SU-DHL-6 (cell line): ENCODE data around the gene RANBP9.

Experiments used
- EZH2phosphoT487 ChIP-seq: fragments of 200-600 bp; sonication (generic), shearing (Covaris generic); conservative IDR thresholded peaks from 2 replicates; pipeline ENCODE4 v1.6.1; 2018; ENCODE audit warnings: mild to moderate bottlenecking, antibody characterized with exemption, low read length, moderate library complexity, mixed read lengths
- TF ChIP-seq, protein P1 (sequence below): fragments of 200-600 bp; sonication (generic); IDR thresholded peaks from one replicate; pipeline ENCODE4 v1.5.1; 2017; ENCODE audit warnings: antibody characterized with exemption, mild to moderate bottlenecking, low read length, moderate library complexity; ENCODE audit not compliant: insufficient read depth, poor library complexity, severe bottlenecking

DNA sequence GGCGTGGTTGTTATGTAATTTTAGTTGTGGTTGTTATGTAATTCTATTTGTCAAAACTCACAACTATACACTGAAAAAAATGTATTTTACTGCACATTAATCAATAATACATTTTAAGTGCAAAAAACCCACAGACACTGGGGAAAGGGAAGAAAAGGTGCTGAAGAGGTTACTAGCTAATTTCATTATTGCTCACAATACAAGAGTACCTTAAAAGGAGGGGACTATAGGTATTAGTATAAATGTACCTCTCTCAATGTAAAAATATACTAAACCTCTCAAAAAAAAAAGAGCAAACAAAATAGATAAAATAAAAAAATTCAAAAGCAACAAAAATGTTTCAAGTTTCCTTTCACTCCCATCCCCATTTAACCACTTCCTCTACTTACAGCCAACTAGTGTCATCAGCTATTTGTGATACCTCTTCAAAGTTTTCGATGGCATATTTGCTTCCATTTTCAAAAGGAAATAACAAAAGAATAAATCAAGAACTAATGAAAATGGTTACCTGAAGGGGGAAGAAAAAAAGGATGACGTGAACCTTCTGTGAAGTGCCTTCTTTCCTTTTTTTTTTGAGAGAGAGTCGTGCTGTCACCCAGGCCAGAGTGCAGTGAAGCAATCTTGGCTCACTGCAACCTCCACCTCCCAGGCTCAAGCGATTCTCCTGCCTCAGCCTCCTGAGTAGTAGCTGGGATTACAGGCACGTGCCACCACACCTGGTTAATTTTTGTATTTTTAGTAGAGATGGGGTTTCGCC, 30.2 kb downstream of the RANBP9 start:
- TF ChIP-seq EZH2phosphoT487, result no peak
- TF ChIP-seq, protein P1, sequence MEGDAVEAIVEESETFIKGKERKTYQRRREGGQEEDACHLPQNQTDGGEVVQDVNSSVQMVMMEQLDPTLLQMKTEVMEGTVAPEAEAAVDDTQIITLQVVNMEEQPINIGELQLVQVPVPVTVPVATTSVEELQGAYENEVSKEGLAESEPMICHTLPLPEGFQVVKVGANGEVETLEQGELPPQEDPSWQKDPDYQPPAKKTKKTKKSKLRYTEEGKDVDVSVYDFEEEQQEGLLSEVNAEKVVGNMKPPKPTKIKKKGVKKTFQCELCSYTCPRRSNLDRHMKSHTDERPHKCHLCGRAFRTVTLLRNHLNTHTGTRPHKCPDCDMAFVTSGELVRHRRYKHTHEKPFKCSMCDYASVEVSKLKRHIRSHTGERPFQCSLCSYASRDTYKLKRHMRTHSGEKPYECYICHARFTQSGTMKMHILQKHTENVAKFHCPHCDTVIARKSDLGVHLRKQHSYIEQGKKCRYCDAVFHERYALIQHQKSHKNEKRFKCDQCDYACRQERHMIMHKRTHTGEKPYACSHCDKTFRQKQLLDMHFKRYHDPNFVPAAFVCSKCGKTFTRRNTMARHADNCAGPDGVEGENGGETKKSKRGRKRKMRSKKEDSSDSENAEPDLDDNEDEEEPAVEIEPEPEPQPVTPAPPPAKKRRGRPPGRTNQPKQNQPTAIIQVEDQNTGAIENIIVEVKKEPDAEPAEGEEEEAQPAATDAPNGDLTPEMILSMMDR, result no peak
